Measurements from ENCODE around the gene NLGN4Y.

The NLGN4Y gene

GRCh38 chrY:14525315-14525714, 986 bp downstream of the NLGN4Y start:
- TF ChIP-seq SNAI2 (CRISPR knock-in tag; IDR thresholded peaks at IDR 0.05) (no peak), CREB5 (CRISPR knock-in tag; IDR thresholded peaks at IDR 0.05; ENCODE audit: low read depth) (no peak), ZFP3 (CRISPR knock-in tag; IDR thresholded peaks at IDR 0.05) (no peak), TCF4 (CRISPR knock-in tag; IDR thresholded peaks at IDR 0.05; ENCODE audit: borderline replicate concordance) (no peak), PATZ1 (CRISPR knock-in tag; IDR thresholded peaks at IDR 0.05; ENCODE audit: borderline replicate concordance) (no peak), BACH2 (CRISPR knock-in tag; IDR thresholded peaks at IDR 0.05; ENCODE audit: borderline replicate concordance) (no peak), CSRNP3 (CRISPR knock-in tag; IDR thresholded peaks at IDR 0.05) (no peak), GLIS3 (CRISPR knock-in tag; IDR thresholded peaks at IDR 0.05) (no peak), ZNF565 (CRISPR knock-in tag; conservative IDR thresholded peaks at IDR 0.05; ENCODE audit: low read depth) (no peak), CSDC2 (CRISPR knock-in tag; IDR thresholded peaks at IDR 0.05) (no peak), ZC3H10 (CRISPR knock-in tag; IDR thresholded peaks at IDR 0.05) (no peak), ZFP30 (CRISPR knock-in tag; IDR thresholded peaks at IDR 0.05) (no peak), PPARA (CRISPR knock-in tag; IDR thresholded peaks at IDR 0.05; ENCODE audit: borderline replicate concordance) (no peak), ISL1 (CRISPR knock-in tag; IDR thresholded peaks at IDR 0.05) (no peak), ESRRG (CRISPR knock-in tag; IDR thresholded peaks at IDR 0.05) (no peak), ZNF70 (CRISPR knock-in tag; IDR thresholded peaks at IDR 0.05) (no peak), RARB (CRISPR knock-in tag; IDR thresholded peaks at IDR 0.05) (no peak), TSHZ2 (CRISPR knock-in tag; IDR thresholded peaks at IDR 0.05) (no peak), POU6F1 (CRISPR knock-in tag; IDR thresholded peaks at IDR 0.05; ENCODE audit: borderline replicate concordance, low read depth) (no peak)

GRCh38 chrY:14528361-14528760, 4.0 kb downstream of the NLGN4Y start:
- TF ChIP-seq ISL1 (CRISPR knock-in tag; IDR thresholded peaks at IDR 0.05) (no peak), ZNF8 (CRISPR knock-in tag; IDR thresholded peaks at IDR 0.05) (no peak), CSRNP3 (CRISPR knock-in tag; IDR thresholded peaks at IDR 0.05) (no peak), PPARA (CRISPR knock-in tag; IDR thresholded peaks at IDR 0.05; ENCODE audit: borderline replicate concordance) (no peak), ESRRG (CRISPR knock-in tag; IDR thresholded peaks at IDR 0.05) (no peak), CREB5 (CRISPR knock-in tag; IDR thresholded peaks at IDR 0.05; ENCODE audit: low read depth) (no peak), SNAI2 (CRISPR knock-in tag; IDR thresholded peaks at IDR 0.05) (no peak), TSHZ2 (CRISPR knock-in tag; IDR thresholded peaks at IDR 0.05) (no peak), ZFP30 (CRISPR knock-in tag; IDR thresholded peaks at IDR 0.05) (no peak)
- ATAC-seq, result no peak

More at GRCh38 chrY:14525315-14525714, 986 bp downstream of the NLGN4Y start:
- ATAC-seq, result no peak

Data from SK-N-SH treated with all-trans-retinoic acid at 6 μM for 48 hours (cell line).